Adipose tissue (tissue), 3 donors: ENCODE data around the gene ETV5. TPM values are rescaled to one million over a fixed set of nuclear protein-coding genes. Genes with fewer than 3 reads are reported as not detected.

Source experiments
- H3K27ac ChIP-seq: one replicate; pipeline ENCODE4 v1.5.1; 2013; ENCODE audit warnings: low read depth, low read length
- WGBS, 3 donors: extraction: QIAGEN DNeasy Blood & Tissue Kit; methylation state at CpG; one replicate each; pipeline ENCODE4 v1.1.7; 2013; 5-methylcytosine and 5-hydroxymethylcytosine counted together
- polyA plus RNA-seq, 3 donors: library from polyadenylated mRNA; stranded (reverse); fragments of 200-250 nt; gene quantifications; one replicate each; pipeline ENCODE4 v1.2.3, GENCODE V29; 2013
- donor health status: healthy with polysubstance abuse.
- donor health status: Bipolar disorder and iron deficiency.
- donor health status: healthy.

Gene ETV5
- polyA plus RNA-seq, 3 donors, result 2.9 to 4.7 (median 3.4) TPM

DNA sequence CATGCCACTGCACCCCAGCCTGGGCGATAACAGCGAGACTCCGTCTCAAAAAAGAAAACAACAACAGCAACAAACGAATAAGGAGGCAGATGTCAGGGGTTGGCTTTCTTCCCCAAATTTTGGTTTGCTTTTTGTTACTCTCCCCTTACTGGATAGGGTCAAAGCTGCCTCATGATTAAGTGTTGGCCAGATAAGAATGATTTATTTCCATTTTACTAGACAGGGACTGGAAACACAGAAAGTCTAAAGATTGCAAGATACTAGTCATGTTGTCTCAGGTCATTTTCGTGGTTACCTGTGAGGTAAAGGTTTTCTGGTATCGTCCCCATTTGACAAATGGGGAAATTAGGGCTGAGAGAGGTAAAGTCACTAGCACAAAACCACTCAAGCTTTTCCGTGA lies 18.6 kb upstream of the ETV5 start:
- WGBS, 3 donors, result 79 to 84% (median 82%) methylated on average over 7 of the region's 7 CpGs
- no peak overlapping the region for H3K27ac ChIP-seq

DNA sequence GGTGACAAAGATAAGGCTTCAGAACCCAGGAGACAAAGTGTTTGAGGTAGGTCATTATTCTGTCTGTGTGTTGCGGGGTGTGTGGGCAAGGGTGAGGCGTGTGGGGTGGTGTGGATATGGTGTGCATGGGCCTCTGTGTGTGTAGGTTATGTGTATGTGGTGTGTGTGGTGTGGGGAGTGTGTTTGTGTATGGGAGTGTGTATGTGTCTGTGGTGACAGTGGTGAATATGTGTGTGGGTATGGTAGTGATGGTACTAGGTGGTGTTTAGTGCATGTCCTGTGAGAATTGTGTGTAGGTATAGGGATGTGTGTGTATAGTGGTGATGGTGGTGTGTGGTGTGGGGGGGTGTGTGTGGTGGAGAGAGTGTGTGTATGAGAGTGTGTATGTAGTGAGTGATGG lies 16.2 kb upstream of the ETV5 start:
- WGBS, 3 donors, result 89 to 97% (median 96%) methylated on average over 2 of the region's 2 CpGs

DNA sequence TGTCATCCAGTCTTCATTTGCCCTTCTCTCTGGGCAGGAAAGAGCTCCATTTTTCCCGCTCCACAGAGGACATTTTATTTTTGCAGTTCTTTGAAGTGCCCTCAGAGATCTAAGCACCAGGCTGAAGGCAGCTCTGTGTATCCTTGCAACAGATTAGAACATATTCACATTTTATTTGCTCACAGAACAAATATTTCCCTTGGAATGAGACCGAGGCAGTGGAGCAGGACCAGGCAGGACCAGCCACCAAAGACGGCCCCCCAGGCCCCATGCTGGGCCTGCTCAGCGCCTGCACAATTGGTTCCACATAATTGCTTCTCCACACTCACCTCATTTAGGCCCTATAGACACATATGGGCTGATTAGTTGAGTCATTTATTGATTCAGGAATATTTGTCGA lies 15.7 kb upstream of the ETV5 start:
- no peak overlapping the region for H3K27ac ChIP-seq
- 38 to 88% (median 88%) methylated on average over 5 of the region's 5 CpGs for WGBS, 3 donors

More for the DNA sequence above, 16.2 kb upstream of the ETV5 start:
- no peak overlapping the region for H3K27ac ChIP-seq

- H3K27ac ChIP-seq, result no peak overlapping the region
- 34 to 71% (median 68%) methylated on average over 5 of the region's 5 CpGs for WGBS, 3 donors
These were observed 14.1 kb upstream of the ETV5 start for GRCh38 chr3:186123012-186123411.

DNA sequence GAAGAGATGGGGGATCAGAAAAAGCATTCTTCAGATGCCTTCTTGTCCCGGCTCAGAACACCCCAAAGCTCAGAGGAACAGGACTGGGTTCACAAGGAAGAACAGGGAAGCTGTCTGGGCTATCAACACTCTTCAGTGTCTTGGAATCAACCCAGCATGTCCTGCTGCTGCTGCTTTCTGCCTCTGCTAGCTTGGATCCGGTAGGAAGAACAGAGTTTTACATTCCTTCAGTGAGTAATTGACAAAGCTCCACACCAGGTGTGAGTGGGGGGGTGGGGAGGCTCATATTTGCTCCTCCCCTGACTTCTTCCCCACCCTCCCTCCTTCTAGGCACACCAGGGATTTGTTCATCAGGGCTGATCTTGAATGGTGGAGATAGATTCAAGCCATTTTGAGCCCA lies 13.1 kb upstream of the ETV5 start:
- 17 to 46% (median 21%) methylated on average over 2 of the region's 2 CpGs for WGBS, 3 donors

DNA sequence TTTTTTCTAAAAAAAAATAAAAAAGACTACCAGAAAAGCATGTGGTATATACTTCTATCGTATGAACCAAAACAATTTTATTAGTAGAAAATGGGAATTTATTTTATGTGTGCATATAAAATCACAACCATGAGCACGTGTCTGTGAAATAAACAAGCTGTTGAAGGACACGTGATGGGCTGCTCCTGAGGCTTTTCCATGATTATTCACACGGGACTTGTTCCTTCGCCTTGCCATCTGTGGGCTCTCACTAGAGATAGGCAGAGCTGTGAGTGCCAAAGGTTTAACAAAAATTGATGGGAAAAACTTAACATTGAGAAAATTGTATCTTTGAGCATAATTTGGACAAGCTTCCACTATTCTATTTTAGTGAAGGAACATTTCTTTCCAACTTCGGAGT lies 12.4 kb upstream of the ETV5 start:
- 31 to 66% (median 63%) methylated on average over 6 of the region's 6 CpGs for WGBS, 3 donors
- no peak overlapping the region for H3K27ac ChIP-seq

More for the DNA sequence above, 13.1 kb upstream of the ETV5 start:
- no peak overlapping the region for H3K27ac ChIP-seq

DNA sequence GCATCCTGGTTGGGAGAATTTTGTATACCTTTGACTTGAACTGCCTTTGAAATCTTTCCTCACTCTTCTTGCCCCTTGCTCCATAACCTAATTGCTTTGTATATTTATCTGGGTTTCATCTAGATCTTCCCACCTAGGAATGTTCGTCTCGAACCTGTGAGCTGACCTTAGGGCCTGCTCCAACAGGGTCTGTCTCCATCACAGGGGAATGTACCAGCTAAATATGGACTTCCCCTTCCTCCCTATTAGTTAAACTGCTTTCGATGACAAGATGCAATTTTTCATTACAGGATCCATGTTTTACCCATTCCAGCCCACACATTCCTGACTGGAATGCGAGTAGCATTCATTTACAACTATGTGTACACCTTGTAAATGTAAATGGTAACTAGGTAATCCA lies 10.6 kb upstream of the ETV5 start:
- no peak overlapping the region for H3K27ac ChIP-seq
- 53 to 85% (median 65%) methylated on average over 4 of the region's 4 CpGs for WGBS, 3 donors

GRCh38 chr3:186118692-186119091 lies 9.8 kb upstream of the ETV5 start:
- no peak overlapping the region for H3K27ac ChIP-seq
- 60 to 90% (median 87%) methylated on average over 5 of the region's 5 CpGs for WGBS, 3 donors

DNA sequence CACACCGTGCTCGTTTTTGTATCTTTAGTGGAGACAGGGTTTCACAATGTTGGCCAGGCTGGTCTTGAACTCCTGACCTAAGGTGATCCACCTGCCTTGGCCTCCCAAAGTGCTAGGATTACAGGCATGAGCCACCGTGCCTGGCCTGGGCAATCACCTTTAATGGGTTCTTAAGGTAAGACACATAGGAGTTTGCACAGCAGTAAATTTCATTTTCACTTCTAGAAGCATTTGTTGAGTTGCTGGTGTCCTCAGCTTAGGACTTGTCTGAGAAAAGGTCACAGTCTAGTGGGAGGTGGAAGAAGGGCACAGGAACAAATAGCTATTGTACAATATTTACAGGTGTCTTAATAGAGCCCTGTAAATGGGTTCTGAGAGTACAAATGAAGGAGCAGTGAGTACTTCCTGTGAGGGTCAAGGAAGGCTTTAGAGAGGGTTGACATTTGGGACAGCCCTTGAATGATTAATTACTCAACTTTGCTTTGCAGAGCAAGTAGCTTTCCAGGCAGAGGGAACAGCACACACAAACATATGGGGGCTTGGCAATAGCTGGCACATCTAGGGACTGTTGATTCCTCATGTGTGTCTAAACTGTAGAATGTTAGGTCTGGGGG lies 8.7 kb upstream of the ETV5 start:
- no peak overlapping the region for H3K27ac ChIP-seq
- 88 to 94% (median 93%) methylated on average over 3 of the region's 3 CpGs for WGBS, 3 donors

GRCh38 chr3:186115239-186115996 lies 6.5 kb upstream of the ETV5 start:
- no peak overlapping the region for H3K27ac ChIP-seq
- 88 to 96% (median 89%) methylated on average over 15 of the region's 15 CpGs for WGBS, 3 donors

- WGBS, 3 donors, result 49 to 73% (median 57%) methylated on average over 12 of the region's 12 CpGs
- H3K27ac ChIP-seq, result no peak overlapping the region
These were observed 2.4 kb upstream of the ETV5 start for GRCh38 chr3:186110975-186111974.

DNA sequence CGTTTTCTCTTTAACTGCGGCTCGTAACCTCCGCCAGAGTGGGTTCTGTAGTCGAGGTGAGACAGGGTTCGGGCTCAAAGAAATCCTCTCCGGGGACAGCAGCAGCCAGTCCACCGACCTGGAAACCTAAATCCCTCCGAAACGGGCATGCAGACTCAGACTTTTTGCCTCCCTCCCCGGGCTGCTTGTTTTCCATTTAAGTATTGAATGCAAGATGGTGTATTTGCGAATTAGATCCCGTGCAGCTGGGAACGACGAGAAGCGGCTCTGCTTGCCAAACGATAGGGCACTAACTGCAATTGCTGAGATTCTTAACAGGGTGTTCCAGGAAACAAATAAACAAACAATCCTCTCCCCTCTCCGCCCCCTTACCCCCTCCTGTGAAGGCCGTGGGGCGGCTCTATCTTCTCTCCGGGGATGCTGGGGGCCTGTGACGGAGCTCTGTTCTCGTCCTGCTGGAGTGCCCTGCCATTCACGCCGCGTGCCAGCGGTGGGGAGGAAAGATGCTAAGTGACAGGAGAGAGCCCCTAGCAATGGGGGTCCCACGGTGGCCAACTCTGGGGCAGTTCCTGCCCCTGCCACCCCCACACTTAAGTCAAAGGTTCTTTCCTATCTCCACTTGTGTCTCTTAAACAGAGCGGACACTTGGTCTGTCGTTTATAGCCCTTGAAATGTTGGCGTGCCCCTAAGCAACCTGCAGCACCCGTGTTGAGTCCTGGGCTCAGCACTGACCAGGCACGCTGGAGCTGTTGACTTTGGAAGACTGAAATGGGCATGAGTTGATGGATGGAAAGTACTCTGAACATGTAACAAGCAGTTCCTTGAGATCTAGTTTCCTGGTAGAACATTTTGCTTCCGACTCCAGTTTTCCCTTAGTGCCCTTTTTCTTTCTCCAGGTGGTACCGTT lies 1.3 kb upstream of the ETV5 start:
- WGBS, 3 donors, result 5 to 8% (median 6%) methylated on average over 35 of the region's 35 CpGs
- no peak overlapping the region for H3K27ac ChIP-seq

GRCh38 chr3:186108106-186108940 lies 566 bp downstream of the ETV5 start:
- peak overlapping the region; percentile 7 for H3K27ac ChIP-seq
- 1% methylated on average over 61 to 69 of the region's 69 CpGs for WGBS, 3 donors

DNA sequence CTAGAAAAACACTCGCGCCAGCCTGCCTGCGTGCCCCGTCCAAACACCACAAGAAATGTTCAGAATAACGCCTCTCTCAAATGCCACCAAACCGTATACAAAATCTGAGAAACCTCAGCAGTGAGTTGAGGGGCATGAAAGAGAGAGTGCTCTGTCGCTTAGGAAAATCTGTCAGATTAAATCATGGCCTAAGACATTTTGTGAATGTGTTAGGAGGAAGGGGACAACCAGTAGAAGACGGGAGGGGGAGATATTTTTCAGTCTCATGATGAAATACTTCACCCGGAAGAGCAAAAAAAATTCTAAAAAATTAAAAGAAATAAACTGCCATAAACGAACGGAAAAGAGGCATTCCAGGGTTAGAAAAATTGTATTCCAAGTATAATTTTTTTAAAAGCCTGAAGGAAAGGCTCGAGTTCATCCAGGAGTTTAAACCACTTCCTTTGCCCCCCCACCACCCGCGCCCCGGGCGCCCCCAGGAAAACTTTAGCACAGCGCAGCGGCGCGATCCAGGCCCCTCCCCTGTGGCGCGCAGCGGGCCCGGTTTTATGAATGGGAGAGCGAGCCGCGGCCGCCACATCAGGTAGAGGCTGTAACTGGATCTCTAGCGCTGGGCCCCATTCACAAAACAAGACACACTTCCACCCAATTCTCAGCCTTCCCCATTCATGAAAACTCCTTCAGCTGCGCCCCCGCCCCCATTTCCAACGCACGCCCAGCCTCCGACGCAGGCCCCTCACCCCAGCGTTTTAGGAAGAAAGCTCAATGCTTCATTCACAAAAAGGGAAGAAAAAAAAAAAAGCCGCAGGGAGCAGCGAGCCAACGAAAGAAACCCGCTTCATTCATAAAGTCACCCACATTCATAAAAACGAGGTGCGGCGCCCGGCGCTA lies 1.4 kb downstream of the ETV5 start:
- WGBS, 3 donors, result 3 to 5% (median 4%) methylated on average over 43 to 45 of the region's 45 CpGs
- H3K27ac ChIP-seq, result no peak overlapping the region

DNA sequence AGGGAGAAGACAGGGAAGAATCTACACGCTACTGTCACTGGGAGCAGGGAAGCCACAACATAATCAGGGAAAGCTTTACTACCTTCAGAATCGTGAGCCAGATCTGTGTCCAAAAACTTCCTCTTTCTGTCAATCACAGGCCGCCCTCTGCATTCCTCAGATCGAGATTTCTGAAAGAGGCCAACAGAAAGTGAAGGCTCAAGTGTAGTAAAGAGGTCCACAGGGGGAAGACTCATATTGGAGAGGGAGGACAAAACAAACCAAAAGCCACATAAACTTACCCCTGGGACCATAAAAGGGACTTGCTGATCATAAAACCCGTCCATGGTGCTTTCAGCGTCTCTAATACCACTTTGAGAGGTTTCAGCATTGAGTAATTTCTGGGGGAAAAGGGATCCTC lies 3.3 kb downstream of the ETV5 start:
- no peak overlapping the region for H3K27ac ChIP-seq
- 61 to 67% (median 64%) methylated on average over 6 of the region's 6 CpGs for WGBS, 3 donors

DNA sequence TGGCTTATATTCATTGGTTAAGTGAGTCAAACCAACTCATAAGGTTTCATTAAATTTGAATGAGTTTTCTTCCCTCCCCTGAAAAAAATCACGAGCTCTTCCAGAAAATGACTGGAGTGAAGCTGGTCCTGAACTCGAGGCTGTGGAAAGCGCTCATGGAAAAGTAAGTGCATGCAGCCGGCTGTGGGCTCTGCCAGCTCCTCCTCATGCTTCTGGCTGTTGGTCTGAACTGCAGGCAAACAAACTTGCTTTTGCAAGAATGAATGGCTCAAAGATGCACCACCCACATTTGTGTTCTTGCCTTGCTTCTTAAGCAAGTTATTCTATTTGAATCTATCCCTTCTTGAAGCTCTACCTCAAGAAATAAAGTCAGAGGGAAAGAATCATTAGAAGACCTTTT lies 6.2 kb downstream of the ETV5 start:
- WGBS, 3 donors, result 61 to 73% (median 69%) methylated on average over 4 of the region's 4 CpGs
- no peak overlapping the region for H3K27ac ChIP-seq
